Measurements from ENCODE around the gene TIMP2.
"Not testable (repeated sequence)": the region's sequence is repeated elsewhere in the genome, so short reads cannot be mapped to it uniquely, and the experiment has no call there.

The TIMP2 gene

GRCh38 chr17:78868391-78868790, 56.8 kb downstream of the TIMP2 start:
- no peak for DNase-seq (ENCODE audit: low read depth in 2 of 2)

- DNase-seq (ENCODE audit: low read depth in 2 of 2), result not testable (repeated sequence)
These were observed 58.1 kb downstream of the TIMP2 start for GRCh38 chr17:78867046-78867445.

- peak; percentile 30 to 32 for DNase-seq (ENCODE audit: low read depth in 2 of 2)
These were observed 59.4 kb downstream of the TIMP2 start for GRCh38 chr17:78865682-78866390.

- DNase-seq (ENCODE audit: low read depth in 2 of 2), result no peak
These were observed 61.1 kb downstream of the TIMP2 start for GRCh38 chr17:78864117-78864516.

GRCh38 chr17:78862073-78863023, 62.8 kb downstream of the TIMP2 start:
- no peak for DNase-seq (ENCODE audit: low read depth in 2 of 2)

- DNase-seq (ENCODE audit: low read depth in 2 of 2), result no peak
These were observed 64.0 kb downstream of the TIMP2 start for GRCh38 chr17:78861229-78861628.

- no peak for DNase-seq (ENCODE audit: low read depth in 2 of 2)
These were observed 66.1 kb downstream of the TIMP2 start for GRCh38 chr17:78859051-78859450.

GRCh38 chr17:78857266-78857665, 67.9 kb downstream of the TIMP2 start:
- DNase-seq (ENCODE audit: low read depth in 2 of 2), result no peak

- no peak for DNase-seq (ENCODE audit: low read depth in 2 of 2)
These were observed 69.5 kb downstream of the TIMP2 start for GRCh38 chr17:78855561-78856165.

GRCh38 chr17:78854508-78854907, 70.7 kb downstream of the TIMP2 start:
- no peak for DNase-seq (ENCODE audit: low read depth in 2 of 2)

- no peak for DNase-seq (ENCODE audit: low read depth in 2 of 2)
These were observed 71.2 kb downstream of the TIMP2 start for GRCh38 chr17:78853926-78854394.

- DNase-seq (ENCODE audit: low read depth in 2 of 2), result no peak
These were observed 72.5 kb downstream of the TIMP2 start for GRCh38 chr17:78852709-78853121.

- no peak for DNase-seq (ENCODE audit: low read depth in 2 of 2)
These were observed 76.2 kb downstream of the TIMP2 start for GRCh38 chr17:78849026-78849425.

- no peak for DNase-seq (ENCODE audit: low read depth in 2 of 2)
These were observed 78.1 kb downstream of the TIMP2 start for GRCh38 chr17:78847052-78847451.

- DNase-seq (ENCODE audit: low read depth in 2 of 2), result no peak
These were observed 80.7 kb downstream of the TIMP2 start for GRCh38 chr17:78844301-78845005.

GRCh38 chr17:78842881-78843565, 82.2 kb downstream of the TIMP2 start:
- peak; percentile 14 to 39 for DNase-seq (ENCODE audit: low read depth in 2 of 2)

- DNase-seq (ENCODE audit: low read depth in 2 of 2), result peak; percentile 100
These were observed 84.2 kb downstream of the TIMP2 start, which contains the start of gene USP36 for GRCh38 chr17:78840780-78841611. TSS of gene USP36 (minus strand) at chr17:78840814. CDS start at chr17:78836363, 4,451 bp downstream.

- peak in 1 of 2 donors; percentile 7 for DNase-seq (ENCODE audit: low read depth in 2 of 2)
These were observed 84.7 kb downstream of the TIMP2 start for GRCh38 chr17:78840530-78840779.

- DNase-seq (ENCODE audit: low read depth in 2 of 2), result no peak
These were observed 85.2 kb downstream of the TIMP2 start for GRCh38 chr17:78839762-78840529.

Data from stimulated activated CD8-positive, alpha-beta memory T cell treated with anti-CD3 and anti-CD28 coated beads, Interleukin-7, amount 100 ng/mL, for 1 hour (primary cell).